Neural progenitor cell (in vitro differentiated cells): ENCODE data around the gene CERS4.

Experiments used
- CTCF ChIP-seq: fragments of 200-600 bp; sonication (generic); IDR thresholded peaks from 2 replicates; pipeline ENCODE4 v1.5.1; 2017; ENCODE audit warnings: antibody characterized with exemption, mild to moderate bottlenecking
- EZH2 ChIP-seq: fragments of 200-600 bp; sonication (generic); IDR thresholded peaks from 2 replicates; pipeline ENCODE4 v1.6.1; 2017; ENCODE audit warnings: antibody characterized with exemption, mild to moderate bottlenecking, moderate library complexity

- TF ChIP-seq EZH2 = no peak
- no peak for TF ChIP-seq CTCF
These were observed 60.6 kb downstream of the CERS4 start for GRCh38 chr19:8269724-8270123.
